NCI-H524 (cell line): Measurements from ENCODE around the gene LRP6.
"Not testable (repeated sequence)": the region's sequence is repeated elsewhere in the genome, so short reads cannot be mapped to it uniquely, and the experiment has no call there.

ENCODE experiments used
- DNase-seq, 2 experiments: peaks; one replicate each; lab custom pipeline; 2025; lab: John Stamatoyannopoulos, UW

The LRP6 gene

GRCh38 chr12:12180575-12180974, 86.3 kb downstream of the LRP6 start:
- no peak for DNase-seq

- no peak for DNase-seq
Observed at GRCh38 chr12:12180136-12180535, 86.7 kb downstream of the LRP6 start.

DNA sequence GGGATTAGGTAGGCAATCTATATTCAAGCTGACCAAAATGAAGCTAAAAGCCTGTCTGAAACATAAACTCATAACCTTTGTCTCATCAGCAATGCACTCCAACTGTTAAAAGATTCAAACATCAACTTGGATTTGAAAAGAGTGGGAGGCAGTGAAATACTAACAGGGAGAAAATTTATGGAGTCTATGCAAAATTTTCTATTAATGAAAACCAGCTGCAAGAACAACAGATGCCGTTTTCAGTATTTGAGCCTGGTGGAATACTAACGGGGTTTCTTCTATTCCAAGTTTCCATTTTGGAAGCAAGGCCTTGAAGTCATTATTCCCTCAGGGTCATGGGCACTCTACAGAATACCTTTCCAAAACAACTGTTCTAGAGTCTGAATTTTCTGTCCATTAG, 88.3 kb downstream of the LRP6 start:
- DNase-seq, result no peak

- no peak for DNase-seq
Observed at GRCh38 chr12:12176402-12176801, 90.4 kb downstream of the LRP6 start.

- no peak for DNase-seq
Observed at GRCh38 chr12:12171991-12172511, 94.8 kb downstream of the LRP6 start.

- DNase-seq, result no peak
Observed at GRCh38 chr12:12167847-12168246, 99.0 kb downstream of the LRP6 start.

GRCh38 chr12:12166751-12167150, 100.1 kb downstream of the LRP6 start:
- DNase-seq, result no peak

GRCh38 chr12:12159988-12160387, 106.9 kb downstream of the LRP6 start:
- no peak for DNase-seq

- no peak for DNase-seq
Observed at GRCh38 chr12:12158858-12159257, 108.0 kb downstream of the LRP6 start.

DNA sequence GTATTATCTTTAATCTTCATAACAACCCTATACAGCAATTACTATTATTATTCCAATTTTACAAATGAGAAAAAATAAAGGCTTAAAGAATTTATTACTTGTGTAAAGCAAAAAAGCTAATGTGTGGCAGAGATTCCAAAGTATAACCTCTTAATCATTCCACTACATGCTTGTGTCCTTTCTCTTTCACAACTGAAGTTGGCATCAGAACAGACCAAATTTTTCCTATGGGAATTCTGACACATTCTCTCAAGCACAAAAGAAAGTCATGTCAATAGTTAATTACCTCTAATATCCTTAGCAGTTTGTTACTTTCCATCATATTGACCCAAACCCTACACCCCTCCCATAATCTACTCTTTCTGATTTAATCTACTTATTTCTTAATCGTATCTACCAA, 109.4 kb downstream of the LRP6 start:
- DNase-seq, result no peak

DNA sequence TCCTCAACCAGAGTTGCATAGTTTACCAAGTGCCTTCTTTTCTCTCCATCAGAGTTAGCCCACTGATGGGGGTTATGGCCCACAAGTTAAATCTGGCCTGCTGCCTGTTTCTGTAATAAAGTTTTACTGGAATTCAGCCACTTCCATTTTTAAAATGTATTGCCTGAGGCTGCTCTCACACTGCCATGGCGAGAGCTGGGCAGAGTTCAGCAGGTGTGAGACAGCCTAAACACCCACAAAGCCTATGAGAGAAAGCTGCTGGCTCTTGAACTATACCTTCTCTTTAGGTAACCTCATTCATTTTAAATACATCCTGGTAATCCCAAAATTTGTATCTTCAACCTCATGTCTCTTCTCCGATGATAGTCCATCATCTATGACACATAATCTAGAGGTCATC, 110.0 kb downstream of the LRP6 start:
- DNase-seq, result no peak

DNA sequence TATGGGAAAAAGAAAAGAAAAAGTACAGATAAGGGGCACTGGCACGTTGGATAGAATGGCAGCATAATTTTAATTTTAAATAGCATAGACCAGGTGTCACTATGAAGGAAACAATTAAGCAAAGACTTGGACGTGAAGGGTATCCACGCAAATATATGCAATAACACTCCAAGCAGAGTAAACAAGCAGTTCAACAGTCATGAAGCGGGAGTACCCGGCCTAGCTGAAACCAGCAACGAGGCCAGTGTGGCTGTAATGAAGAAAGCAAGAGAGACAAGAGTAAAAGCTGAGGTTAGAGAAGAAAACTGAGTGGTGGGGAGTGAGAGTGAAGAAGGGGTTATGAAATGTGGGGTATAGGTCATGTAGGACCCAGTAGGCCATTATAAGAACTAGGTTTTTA, 110.7 kb downstream of the LRP6 start:
- DNase-seq, result no peak

DNA sequence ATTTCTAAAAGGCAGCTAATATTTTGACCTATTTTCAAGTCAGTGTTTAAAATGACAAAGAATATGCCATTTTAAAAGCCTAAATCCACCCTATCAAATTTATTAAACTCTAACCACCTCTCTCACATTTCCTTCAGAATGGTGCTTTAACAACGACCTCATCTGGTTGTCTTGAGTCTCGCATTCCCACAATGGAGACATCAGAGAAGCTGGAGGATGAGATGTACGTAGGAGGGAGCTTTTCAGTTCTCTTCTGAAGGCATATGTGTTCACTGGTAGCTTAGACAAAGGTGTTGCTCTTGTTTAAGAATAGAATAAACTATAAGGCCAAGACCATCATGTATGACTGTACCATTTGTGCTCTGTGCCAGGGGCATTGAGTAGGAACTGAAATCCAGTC, 113.2 kb downstream of the LRP6 start:
- DNase-seq, result no peak

- no peak for DNase-seq
Observed at GRCh38 chr12:12147111-12147510, 119.7 kb downstream of the LRP6 start.

DNA sequence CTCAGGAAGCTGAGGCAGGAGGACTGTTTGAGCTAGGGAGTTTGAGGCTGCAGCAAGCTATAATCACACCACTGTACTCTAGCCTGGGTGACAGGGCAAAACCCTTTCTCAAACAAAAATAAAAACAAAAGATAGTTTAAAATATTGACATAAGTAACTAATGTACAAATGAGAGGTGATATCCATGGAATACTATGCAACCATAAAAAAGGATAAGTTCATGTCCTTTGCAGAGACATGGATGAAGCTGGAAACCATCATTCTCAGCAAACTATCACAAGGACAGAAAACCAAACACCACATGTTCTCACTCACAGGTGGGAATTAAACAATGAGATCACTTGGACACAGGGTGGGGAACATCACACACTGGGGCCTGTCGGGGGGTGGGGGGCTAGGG, 122.3 kb downstream of the LRP6 start:
- not testable (repeated sequence) for DNase-seq

DNA sequence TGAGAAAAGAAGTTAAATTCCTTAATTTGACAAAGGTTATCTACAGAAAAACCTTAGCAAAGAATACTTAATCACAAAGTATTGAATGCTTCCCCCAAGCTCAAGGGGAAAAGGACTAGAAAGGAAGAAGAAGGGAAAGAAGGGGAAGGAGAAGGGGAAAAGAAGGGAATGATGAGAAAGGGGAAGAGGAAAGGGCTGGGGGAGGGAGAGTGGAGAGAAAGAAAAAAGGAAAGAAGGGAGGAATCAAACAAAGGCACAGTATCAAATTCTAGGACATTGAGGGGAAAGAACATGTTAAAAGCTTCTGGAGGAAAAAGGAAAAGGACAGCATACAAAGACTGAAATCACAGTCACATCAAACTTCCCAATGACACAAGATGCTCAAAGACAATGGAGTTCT, 125.8 kb downstream of the LRP6 start:
- DNase-seq, result no peak

- no peak for DNase-seq
Observed at GRCh38 chr12:12138203-12139154, 128.4 kb downstream of the LRP6 start.

GRCh38 chr12:12133785-12134184, 133.1 kb downstream of the LRP6 start:
- DNase-seq, result no peak

GRCh38 chr12:12133259-12133658, 133.6 kb downstream of the LRP6 start:
- DNase-seq, result no peak

- DNase-seq, result no peak
Observed at GRCh38 chr12:12128670-12129069, 138.2 kb downstream of the LRP6 start.

DNA sequence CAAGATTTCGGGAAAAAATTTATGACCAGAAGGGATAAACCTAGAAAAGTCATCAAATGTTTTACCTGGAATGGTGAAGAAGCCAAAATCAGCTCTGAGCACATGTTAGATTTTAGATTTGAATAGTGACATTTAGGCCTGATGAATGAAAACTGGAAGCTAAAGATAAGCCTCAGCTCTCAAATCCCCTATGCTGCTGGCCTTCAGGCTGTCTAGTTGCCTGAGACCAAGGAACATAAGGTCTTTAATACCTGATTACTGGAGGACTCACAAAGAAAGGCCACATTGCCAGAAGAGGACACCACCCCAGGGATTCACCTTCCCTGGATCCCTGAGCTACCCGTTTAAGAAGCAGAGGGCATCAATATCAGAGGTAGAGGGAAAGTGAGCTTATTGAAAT, 139.5 kb downstream of the LRP6 start:
- DNase-seq, result no peak

DNA sequence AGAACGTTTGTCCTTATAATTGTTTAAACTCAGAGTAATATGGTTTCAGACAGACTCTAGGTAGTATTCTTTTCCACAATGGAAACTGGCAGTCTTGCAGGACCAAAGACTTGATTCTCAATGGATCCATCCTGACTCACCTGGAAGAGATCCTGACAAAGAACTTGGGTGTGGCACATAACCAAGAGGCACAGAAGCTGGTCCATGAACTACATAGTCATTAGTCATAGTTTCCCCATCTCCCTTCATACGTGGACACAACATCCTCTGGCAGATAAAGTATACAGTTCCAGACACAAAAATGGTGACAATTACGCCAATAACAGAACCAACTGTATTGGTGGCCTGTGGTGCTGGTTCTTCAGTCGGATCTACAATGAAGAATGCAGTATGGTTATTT, 140.3 kb downstream of the LRP6 start:
- no peak for DNase-seq

- DNase-seq, result no peak
Observed at GRCh38 chr12:12123036-12123604, 143.7 kb downstream of the LRP6 start.
